CD14-positive monocyte (primary cell): ENCODE results near the gene DLK1. TPM values are rescaled to one million over a fixed set of nuclear protein-coding genes. Genes with fewer than 3 reads are reported as not detected.

Experiments used
- DNase-seq, 3 donors: peaks; one replicate each; pipeline ENCODE4 v3.0.0-alpha.2; 2011 to 2022
- H2AFZ ChIP-seq: 2 replicates; pipeline ENCODE4 v1.6.0; 2012; ENCODE audit warnings: mild to moderate bottlenecking, low read depth, low read length, inconsistent platforms; ENCODE audit not compliant: insufficient read depth, poor library complexity, severe bottlenecking
- H3K27ac ChIP-seq, 2 donors: 1 replicate in 1 of 2; 2 replicates in 1 of 2; pipeline ENCODE4 v1.5.1; 2012 to 2013; ENCODE audit warnings: low read length in 2 of 2, control low read depth in 1 of 2, inconsistent platforms in 1 of 2, low read depth in 1 of 2, mild to moderate bottlenecking in 1 of 2
- H3K27me3 ChIP-seq, 2 donors: one replicate each; pipeline versions ENCODE4 v1.6.0 to v1.6.1; 2011 to 2013; ENCODE audit warnings: low read length in 2 of 2; ENCODE audit not compliant: control insufficient read depth in 2 of 2, insufficient read depth in 2 of 2
- H3K36me3 ChIP-seq, 2 donors: replicated peaks in 1 of 2; 1 replicate in 1 of 2; 2 replicates in 1 of 2; pipeline versions ENCODE4 v1.5.1 to v1.6.1; 2012 to 2013; ENCODE audit warnings: low read length in 2 of 2, control low read depth in 1 of 2, inconsistent platforms in 1 of 2, mild to moderate bottlenecking in 1 of 2; ENCODE audit not compliant: insufficient read depth in 2 of 2, control insufficient read depth in 1 of 2
- H3K4me1 ChIP-seq, 2 donors: 1 replicate in 1 of 2; 2 replicates in 1 of 2; pipeline versions ENCODE4 v1.5.1 to v1.6.1; 2012 to 2013; ENCODE audit warnings: low read length in 2 of 2, control low read depth in 1 of 2, inconsistent platforms in 1 of 2, mild to moderate bottlenecking in 1 of 2, moderate library complexity in 1 of 2; ENCODE audit not compliant: insufficient read depth in 2 of 2, control insufficient read depth in 1 of 2
- H3K4me2 ChIP-seq: replicated peaks from 2 replicates; pipeline ENCODE3; 2012; ENCODE audit warnings: low read length, moderate library complexity, mild to moderate bottlenecking; ENCODE audit not compliant: poor library complexity, severe bottlenecking; ENCODE audit errors: extremely low read depth
- H3K4me3 ChIP-seq, 3 experiments: fragments of 200-600 bp in 1 of 3; sonication (generic) in 1 of 3; replicated peaks in 1 of 3; 1 replicate in 2 of 3; 2 replicates in 1 of 3; pipeline ENCODE4 v1.5.1; 2011 to 2013; ENCODE audit warnings: low read length in 3 of 3, mild to moderate bottlenecking in 3 of 3, control low read depth in 2 of 3, low read depth in 2 of 3, inconsistent platforms in 1 of 3, moderate library complexity in 1 of 3
- H3K79me2 ChIP-seq: 2 replicates; pipeline ENCODE4 v1.6.0; 2012; ENCODE audit warnings: mild to moderate bottlenecking, control low read depth, inconsistent platforms, low read length, moderate library complexity; ENCODE audit not compliant: insufficient read depth
- H3K9ac ChIP-seq: 2 replicates; pipeline ENCODE4 v1.6.0; 2017; ENCODE audit warnings: low read length, mild to moderate bottlenecking; ENCODE audit not compliant: insufficient read depth, poor library complexity, severe bottlenecking
- H3K9me3 ChIP-seq, 2 donors: replicated peaks in 1 of 2; 1 replicate in 1 of 2; 2 replicates in 1 of 2; pipeline versions ENCODE4 v1.5.1 to v1.6.1; 2012 to 2013; ENCODE audit warnings: low read length in 2 of 2, control low read depth in 1 of 2; ENCODE audit not compliant: control insufficient read depth in 1 of 2, insufficient read depth in 1 of 2
- H4K20me1 ChIP-seq: 2 replicates; pipeline ENCODE4 v1.6.0; 2012; ENCODE audit warnings: mild to moderate bottlenecking, low read length, control low read depth, moderate library complexity; ENCODE audit not compliant: insufficient read depth
- H3K27ac Mint-ChIP-seq, 7 donors: one replicate each; pipeline ENCODE4 v1.8.0; 2020; ENCODE audit warnings: mild to moderate bottlenecking in 7 of 7, mixed read lengths in 7 of 7, moderate library complexity in 6 of 7, inconsistent platforms in 2 of 7
- H3K27me3 Mint-ChIP-seq, 3 donors: one replicate each; pipeline ENCODE4 v1.8.0; 2021 to 2022; ENCODE audit warnings: low read depth in 3 of 3, mild to moderate bottlenecking in 3 of 3, mixed read lengths in 3 of 3, moderate library complexity in 3 of 3, inconsistent platforms in 1 of 3
- H3K36me3 Mint-ChIP-seq, 2 donors: one replicate each; pipeline ENCODE4 v1.8.0; 2020; ENCODE audit warnings: mixed read lengths in 2 of 2, inconsistent platforms in 1 of 2, mild to moderate bottlenecking in 1 of 2
- H3K4me1 Mint-ChIP-seq: one replicate; pipeline ENCODE4 v1.8.0; 2020; ENCODE audit warnings: mild to moderate bottlenecking, mixed read lengths
- H3K4me3 Mint-ChIP-seq, 2 donors: one replicate each; pipeline ENCODE4 v1.8.0; 2020; ENCODE audit warnings: mild to moderate bottlenecking in 2 of 2, mixed read lengths in 2 of 2, moderate library complexity in 1 of 2
- H3K9me3 Mint-ChIP-seq, 7 donors: one replicate each; pipeline ENCODE4 v1.8.0; 2020 to 2022; ENCODE audit warnings: mixed read lengths in 7 of 7, mild to moderate bottlenecking in 6 of 7, moderate library complexity in 6 of 7, inconsistent platforms in 2 of 7
- CTCF ChIP-seq: fragments of 200-600 bp; IDR thresholded peaks from one replicate; pipeline ENCODE4 v1.8.0; 2022; ENCODE audit warnings: antibody characterized with exemption, mild to moderate bottlenecking
- WGBS: methylation state at CpG from one replicate; pipeline ENCODE4 v1.1.5; 2013; ENCODE audit warnings: missing lambda C conversion rate; ENCODE audit not compliant: insufficient coverage; 5-methylcytosine and 5-hydroxymethylcytosine counted together
- intact Hi-C, 2 donors: fragments of 100-400 bp; cut with micrococcal nuclease; formaldehyde crosslinking; loops; one replicate each; pipeline versions ENCODE4 v1.15.0 to v1.15.1; 2023
- polyA plus RNA-seq, 3 donors: library from polyadenylated mRNA; depleted of rRNA in 1 of 3; unstranded in 2 of 3; stranded (reverse) in 1 of 3; fragments of 300-500 nt in 2 of 3; fragments of >200 nt in 1 of 3; fragmentation: Illumina TruSeq in 2 of 3; gene quantifications; 1 replicate in 2 of 3; 2 replicates in 1 of 3; pipeline ENCODE4 v1.2.3, GENCODE V29; 2012 to 2021

DLK1 gene
- polyA plus RNA-seq, 3 donors, result 0.04 TPM; not detected in 2

- no peaks in the 10 kb centered on the region for H3K4me1 ChIP-seq
- H3K36me3 Mint-ChIP-seq, result no peaks in the 10 kb centered on the region
- no peaks in the 10 kb centered on the region for H3K9me3 ChIP-seq
- H3K27ac Mint-ChIP-seq, result no peak overlapping the region
- H3K4me3 ChIP-seq, result no peak overlapping the region
- H2AFZ ChIP-seq, result no peak overlapping the region
- H3K27me3 Mint-ChIP-seq, result peaks cover 14 to 21% (median 19%) of the 10 kb centered on the region in 3 donors
- no peak overlapping the region for H3K4me3 Mint-ChIP-seq
- H3K9ac ChIP-seq, result no peak overlapping the region
- no peaks in the 10 kb centered on the region for H3K36me3 ChIP-seq
- no peaks in the 10 kb centered on the region for H3K9me3 Mint-ChIP-seq
- TF ChIP-seq CTCF, result no peak
- no peaks in the 10 kb centered on the region for H4K20me1 ChIP-seq
- intact Hi-C loops, result no loop called here
- no peak overlapping the region for H3K27ac ChIP-seq
- H3K4me2 ChIP-seq, result no peak overlapping the region
- H3K79me2 ChIP-seq, result no peaks in the 10 kb centered on the region
- no peaks in the 10 kb centered on the region for H3K4me1 Mint-ChIP-seq
- no peak for DNase-seq
- peaks cover under 1 to 15% of the 10 kb centered on the region in 2 donors for H3K27me3 ChIP-seq
- WGBS, result 90% methylated on average over 11 of the region's 19 CpGs
These were observed 6.6 kb downstream of the DLK1 start for GRCh38 chr14:100733152-100733850.

GRCh38 chr14:100734031-100734990 is 7.6 kb downstream of the DLK1 start:
- WGBS, result 98% methylated on average over 46 of the region's 52 CpGs
- Mint-ChIP-seq H3K36me3 (no peaks in the 10 kb centered on the region), H3K27ac (no peak overlapping the region), H3K4me3 (no peak overlapping the region), H3K9me3 (no peaks in the 10 kb centered on the region), H3K4me1 (no peaks in the 10 kb centered on the region), H3K27me3 (peaks cover 4 to 17% (median 11%) of the 10 kb centered on the region in 3 donors)
- Histone ChIP-seq H3K27ac (no peak overlapping the region), H3K4me2 (no peak overlapping the region), H3K36me3 (no peaks in the 10 kb centered on the region), H3K79me2 (no peaks in the 10 kb centered on the region), H3K4me1 (no peaks in the 10 kb centered on the region), H3K9me3 (no peaks in the 10 kb centered on the region), H3K4me3 (no peak overlapping the region), H2AFZ (no peak overlapping the region), H3K27me3 (peaks cover 0 to 5% of the 10 kb centered on the region in 2 donors), H4K20me1 (no peaks in the 10 kb centered on the region), H3K9ac (no peak overlapping the region)
- no peak for DNase-seq
- intact Hi-C loops, result no loop called here
- TF ChIP-seq CTCF, result no peak
